SK-N-MC (cell line): ENCODE data around the gene RBM20.

Experiments
- EZH2 ChIP-seq: fragments of 200-600 bp; sonication (generic); IDR thresholded peaks from one replicate; pipeline ENCODE4 v1.6.1; 2017; ENCODE audit warnings: antibody characterized with exemption
- POLR2AphosphoS5 ChIP-seq: IDR thresholded peaks from 2 replicates; pipeline ENCODE4 v1.6.1; 2012; ENCODE audit warnings: mild to moderate bottlenecking, low read depth, low read length, borderline replicate concordance

GRCh38 chr10:110742801-110743200 lies 98.7 kb downstream of the RBM20 start:
- TF ChIP-seq EZH2 (no peak), POLR2AphosphoS5 (no peak)
